Panc1 (cell line): ENCODE measurements around the gene SLF2. TPM values are rescaled to one million over a fixed set of nuclear protein-coding genes. Genes with fewer than 3 reads are reported as not detected.
A peak's percentile ranks its signal among the peaks of the same experiment; 100 is the strongest.

Experiments used
- ATAC-seq: fragments of 200-7000 bp; cut with Tn5 transposase; 2 replicates; pipeline ENCODE4 v1.9.1; 2020; ENCODE audit warnings: mild to moderate bottlenecking, moderate library complexity
- BruUV-seq: library from RNA; stranded (reverse); fragments of 400-500 nt; replicated peaks from 2 replicates; lab custom pipeline; 2021; lab: Mats Ljungman, UMichigan
- CTCF ChIA-PET: fragments of 300-600 bp; sonication (Branson Sonifier 250); formaldehyde crosslinking; loops from one replicate; lab custom pipeline; 2022; ENCODE audit warnings: antibody characterized with exemption; lab: Charles Lee
- POLR2A ChIA-PET: fragments of 300-600 bp; sonication (Branson Sonifier 250); formaldehyde crosslinking; loops from one replicate; lab custom pipeline; 2022; ENCODE audit warnings: antibody characterized with exemption; lab: Charles Lee
- DNase-seq: peaks from one replicate; pipeline ENCODE4 v3.0.0-alpha.2; 2010; ENCODE audit warnings: low read depth, low spot score
- H3K27ac ChIP-seq: 2 replicates; pipeline ENCODE4 v1.5.1; 2011; ENCODE audit warnings: mild to moderate bottlenecking, low read length, inconsistent platforms
- H3K27me3 ChIP-seq: fragments of 200-500 bp; sonication (Bioruptor generic); 2 replicates; pipeline ENCODE4 v1.6.0; 2014; ENCODE audit warnings: low read length, inconsistent platforms; ENCODE audit not compliant: control insufficient read depth, insufficient read depth
- H3K36me3 ChIP-seq: fragments of 200-500 bp; sonication (Bioruptor generic); 2 replicates; pipeline ENCODE4 v1.5.1; 2014; ENCODE audit warnings: inconsistent platforms, mild to moderate bottlenecking, low read length, moderate library complexity; ENCODE audit not compliant: control insufficient read depth, insufficient read depth
- H3K4me1 ChIP-seq: 2 replicates; pipeline ENCODE4 v1.5.1; 2011; ENCODE audit warnings: inconsistent platforms, mild to moderate bottlenecking, low read length, moderate library complexity; ENCODE audit not compliant: control insufficient read depth, insufficient read depth
- H3K4me3 ChIP-seq, 2 experiments: 2 replicates each; pipeline ENCODE4 v1.5.1; 2011 to 2012; ENCODE audit warnings: low read depth in 2 of 2, low read length in 2 of 2, mild to moderate bottlenecking in 2 of 2, inconsistent platforms in 1 of 2, moderate library complexity in 1 of 2
- H3K9me3 ChIP-seq: fragments of 200-500 bp; sonication (Bioruptor generic); 2 replicates; pipeline ENCODE4 v1.5.1; 2014; ENCODE audit warnings: low read depth, mild to moderate bottlenecking, inconsistent platforms, low read length, moderate library complexity; ENCODE audit not compliant: control insufficient read depth, insufficient read depth
- POLR2AphosphoS5 ChIP-seq: IDR thresholded peaks from 2 replicates; pipeline ENCODE4 v1.6.1; 2012; ENCODE audit warnings: mild to moderate bottlenecking, low read depth, low read length, moderate library complexity
- SIN3A ChIP-seq: IDR thresholded peaks from 2 replicates; pipeline ENCODE4 v1.6.1; 2012; ENCODE audit warnings: low read depth, mild to moderate bottlenecking, low read length, moderate library complexity, borderline replicate concordance; ENCODE audit not compliant: insufficient read depth
- TCF7L2 ChIP-seq: IDR thresholded peaks from 2 replicates; pipeline ENCODE4 v1.6.1; 2011; ENCODE audit warnings: mild to moderate bottlenecking, low read depth, low read length, inconsistent platforms
- in situ Hi-C: cut with HindIII; loops from 2 replicates; pipeline ENCODE4 v1.10.0; 2016; ENCODE audit warnings: low sequenced_read_pairs, low pct_unique_long_range_greater_than_20kb
- intact Hi-C: fragments of 100-400 bp; cut with micrococcal nuclease; formaldehyde crosslinking; loops from one replicate; pipeline ENCODE4 v1.10.0; 2022; ENCODE audit not compliant: unreplicated experiment
- total RNA-seq: library from RNA; stranded (reverse); gene quantifications from one replicate; pipeline ENCODE4 v1.2.1, GENCODE V29; 2021; ENCODE audit not compliant: unreplicated experiment
- TF ChIP-seq, protein P1 (sequence below): fragments of 450-650 bp; IDR thresholded peaks from 2 replicates; pipeline ENCODE4 v1.5.1; 2017; ENCODE audit warnings: mild to moderate bottlenecking
- TF ChIP-seq, protein P2 (sequence below), 2 experiments: IDR thresholded peaks; 2 replicates each; pipeline ENCODE4 v1.6.1; 2011 to 2012; ENCODE audit warnings: low read depth in 2 of 2, control low read depth in 1 of 2, low read length in 1 of 2, mild to moderate bottlenecking in 1 of 2, moderate library complexity in 1 of 2; ENCODE audit not compliant: insufficient read depth in 1 of 2

Gene SLF2
- total RNA-seq, 1 experiment from 2014 or later, result 38.8 TPM

DNA sequence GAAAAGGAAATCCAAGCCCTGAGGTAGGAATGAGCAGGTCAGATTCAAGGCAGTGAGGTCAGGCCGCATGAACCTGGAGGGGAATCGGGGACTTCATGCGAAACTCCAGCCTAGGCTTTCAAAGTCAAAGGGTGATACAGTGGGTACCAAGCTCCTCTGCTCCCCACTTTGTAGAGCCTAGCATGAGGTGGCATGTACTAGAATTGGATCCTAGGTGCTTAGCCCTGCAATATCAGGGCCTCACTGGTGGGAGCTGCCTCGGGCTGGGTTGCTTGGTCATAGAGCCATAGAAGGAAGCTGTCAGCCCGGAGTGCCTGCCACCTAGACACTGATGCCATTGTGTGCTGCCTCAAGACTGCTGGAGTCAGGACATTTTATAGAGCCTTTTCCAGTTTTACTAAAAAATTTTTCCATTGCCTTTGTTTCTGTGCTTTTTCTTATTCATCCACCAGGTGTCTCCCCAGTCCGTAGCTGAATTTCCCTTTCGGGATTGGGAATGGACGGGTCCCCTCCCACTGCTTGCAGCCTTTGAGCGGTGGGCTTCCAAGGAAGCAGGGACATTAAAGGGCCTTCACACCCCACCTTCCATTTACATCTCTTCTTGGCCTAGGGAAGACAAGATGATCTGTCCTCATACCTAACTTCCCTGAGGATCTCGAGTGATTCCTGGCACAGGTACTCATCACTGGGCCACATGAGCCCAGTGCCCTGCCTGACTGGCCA is 81.4 kb downstream of the SLF2 start:
- H3K9me3 ChIP-seq, result no peaks in the 10 kb centered on the region
- DNase-seq, result no peak
- no peak for ATAC-seq
- peaks cover 25% of the 10 kb centered on the region for H3K36me3 ChIP-seq
- TF ChIP-seq POLR2AphosphoS5 (0 out of 2 replicates have a peak, but pooled peaks have one; percentile 14), TCF7L2 (no peak)
- TF ChIP-seq, protein P1, sequence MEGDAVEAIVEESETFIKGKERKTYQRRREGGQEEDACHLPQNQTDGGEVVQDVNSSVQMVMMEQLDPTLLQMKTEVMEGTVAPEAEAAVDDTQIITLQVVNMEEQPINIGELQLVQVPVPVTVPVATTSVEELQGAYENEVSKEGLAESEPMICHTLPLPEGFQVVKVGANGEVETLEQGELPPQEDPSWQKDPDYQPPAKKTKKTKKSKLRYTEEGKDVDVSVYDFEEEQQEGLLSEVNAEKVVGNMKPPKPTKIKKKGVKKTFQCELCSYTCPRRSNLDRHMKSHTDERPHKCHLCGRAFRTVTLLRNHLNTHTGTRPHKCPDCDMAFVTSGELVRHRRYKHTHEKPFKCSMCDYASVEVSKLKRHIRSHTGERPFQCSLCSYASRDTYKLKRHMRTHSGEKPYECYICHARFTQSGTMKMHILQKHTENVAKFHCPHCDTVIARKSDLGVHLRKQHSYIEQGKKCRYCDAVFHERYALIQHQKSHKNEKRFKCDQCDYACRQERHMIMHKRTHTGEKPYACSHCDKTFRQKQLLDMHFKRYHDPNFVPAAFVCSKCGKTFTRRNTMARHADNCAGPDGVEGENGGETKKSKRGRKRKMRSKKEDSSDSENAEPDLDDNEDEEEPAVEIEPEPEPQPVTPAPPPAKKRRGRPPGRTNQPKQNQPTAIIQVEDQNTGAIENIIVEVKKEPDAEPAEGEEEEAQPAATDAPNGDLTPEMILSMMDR, result peak; percentile 92
- ChIA-PET CTCF (interaction anchor here (0.6 to 1.2 kb wide), 3 partner anchors 17 to 64 kb away, joined by 4 to 7 read pairs (median 6); no protein-coding TSS in a partner anchor), POLR2A (no interaction called here)
- no peak overlapping the region for H3K4me3 ChIP-seq
- intact Hi-C loops, result loop anchor here (1.0 kb wide), 1 partner anchor 20 kb away; no protein-coding TSS in a partner anchor
- no peaks in the 10 kb centered on the region for H3K27me3 ChIP-seq
- H3K27ac ChIP-seq, result peak overlapping the region; percentile 40
- peaks cover 34% of the 10 kb centered on the region for H3K4me1 ChIP-seq
- TSS peak; percentile 74 for BruUV-seq
- in situ Hi-C loops, result no loop called here

DNA sequence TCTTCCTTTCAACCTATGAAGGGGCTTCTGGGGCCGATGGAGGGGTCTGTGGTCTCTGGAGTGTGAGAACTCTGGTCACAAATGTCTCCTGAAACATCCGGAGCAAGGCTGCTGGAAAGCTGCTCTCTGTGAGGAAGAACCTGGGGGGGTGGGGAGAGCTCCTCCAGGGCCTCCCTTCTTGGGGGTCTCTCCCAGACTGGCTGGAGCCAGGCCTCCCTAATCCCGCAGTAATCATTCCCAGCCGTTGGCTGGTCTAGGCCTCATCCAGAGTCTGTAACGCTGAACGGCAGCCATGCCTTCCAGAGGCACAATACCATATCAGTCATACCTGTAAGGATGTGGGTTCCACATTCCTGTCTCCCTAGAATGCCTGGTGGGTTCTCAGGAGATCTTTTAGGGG is 82.4 kb downstream of the SLF2 start:
- POLR2A ChIA-PET, result no interaction called here
- no peak overlapping the region for H3K4me3 ChIP-seq
- TF ChIP-seq, protein P2, sequence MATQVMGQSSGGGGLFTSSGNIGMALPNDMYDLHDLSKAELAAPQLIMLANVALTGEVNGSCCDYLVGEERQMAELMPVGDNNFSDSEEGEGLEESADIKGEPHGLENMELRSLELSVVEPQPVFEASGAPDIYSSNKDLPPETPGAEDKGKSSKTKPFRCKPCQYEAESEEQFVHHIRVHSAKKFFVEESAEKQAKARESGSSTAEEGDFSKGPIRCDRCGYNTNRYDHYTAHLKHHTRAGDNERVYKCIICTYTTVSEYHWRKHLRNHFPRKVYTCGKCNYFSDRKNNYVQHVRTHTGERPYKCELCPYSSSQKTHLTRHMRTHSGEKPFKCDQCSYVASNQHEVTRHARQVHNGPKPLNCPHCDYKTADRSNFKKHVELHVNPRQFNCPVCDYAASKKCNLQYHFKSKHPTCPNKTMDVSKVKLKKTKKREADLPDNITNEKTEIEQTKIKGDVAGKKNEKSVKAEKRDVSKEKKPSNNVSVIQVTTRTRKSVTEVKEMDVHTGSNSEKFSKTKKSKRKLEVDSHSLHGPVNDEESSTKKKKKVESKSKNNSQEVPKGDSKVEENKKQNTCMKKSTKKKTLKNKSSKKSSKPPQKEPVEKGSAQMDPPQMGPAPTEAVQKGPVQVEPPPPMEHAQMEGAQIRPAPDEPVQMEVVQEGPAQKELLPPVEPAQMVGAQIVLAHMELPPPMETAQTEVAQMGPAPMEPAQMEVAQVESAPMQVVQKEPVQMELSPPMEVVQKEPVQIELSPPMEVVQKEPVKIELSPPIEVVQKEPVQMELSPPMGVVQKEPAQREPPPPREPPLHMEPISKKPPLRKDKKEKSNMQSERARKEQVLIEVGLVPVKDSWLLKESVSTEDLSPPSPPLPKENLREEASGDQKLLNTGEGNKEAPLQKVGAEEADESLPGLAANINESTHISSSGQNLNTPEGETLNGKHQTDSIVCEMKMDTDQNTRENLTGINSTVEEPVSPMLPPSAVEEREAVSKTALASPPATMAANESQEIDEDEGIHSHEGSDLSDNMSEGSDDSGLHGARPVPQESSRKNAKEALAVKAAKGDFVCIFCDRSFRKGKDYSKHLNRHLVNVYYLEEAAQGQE (IDR thresholded peaks at IDR 0.05; ENCODE audit: insufficient read depth in 1 of 2, low read depth in 2 of 2, low read length in 1 of 2), result no peak
- TF ChIP-seq, protein P1, result no peak
- TF ChIP-seq POLR2AphosphoS5 (no peak), TCF7L2 (no peak), SIN3A (no peak)
- peaks cover 14% of the 10 kb centered on the region for H3K36me3 ChIP-seq
- CTCF ChIA-PET, result interaction anchor here (1.5 kb wide), 1 partner anchor 16 kb away, joined by 6 read pairs; no protein-coding TSS in a partner anchor
- ATAC-seq (no peak), DNase-seq (no peak)
- BruUV-seq, result no TSS peak
- H3K27ac ChIP-seq, result no peak overlapping the region; the same call in none of the 2 replicates
- intact Hi-C loops (no loop called here), in situ Hi-C loops (no loop called here)
- H3K4me1 ChIP-seq, result peaks cover 26% of the 10 kb centered on the region
- H3K9me3 ChIP-seq, result no peaks in the 10 kb centered on the region
- no peaks in the 10 kb centered on the region for H3K27me3 ChIP-seq
